HepG2 (cell line): Measurements from ENCODE around the gene CELF2. TPM values are rescaled to one million over a fixed set of nuclear protein-coding genes. Genes with fewer than 3 reads are reported as not detected.

Source experiments
- ATAC-seq: fragments of 200-7000 bp; cut with Tn5 transposase; 3 replicates; pipeline ENCODE4 v1.9.1; 2020; ENCODE audit warnings: mild to moderate bottlenecking, moderate library complexity
- BruUV-seq: library from RNA; stranded (reverse); fragments of 400-500 nt; replicated peaks from 2 replicates; lab custom pipeline; 2021; lab: Mats Ljungman, UMichigan
- CTCF ChIA-PET: fragments of 300-600 bp; formaldehyde crosslinking; extraction: SDS; loops from one replicate; lab custom pipeline; 2021; ENCODE audit warnings: low total read pairs, inconsistent platforms, low intra/inter-chr PET ratio; lab: Yijun Ruan, JAX
- POLR2A ChIA-PET: fragments of 350-600 bp; sonication (Branson Sonifier 250); formaldehyde crosslinking; loops from one replicate; lab custom pipeline; 2020; ENCODE audit warnings: antibody characterized with exemption, inconsistent platforms; lab: Yijun Ruan, JAX
- DNase-seq: peaks from one replicate; pipeline ENCODE4 v3.0.0-alpha.2; 2015; ENCODE audit warnings: low spot score
- FAIRE-seq: peaks from 3 replicates; lab custom pipeline; 2011; peaks lifted over from hg19 to GRCh38; lab: Jason Lieb, UNC
- H2AFZ ChIP-seq: one replicate; pipeline ENCODE4 v1.6.1; 2011; ENCODE audit warnings: low read length, inconsistent platforms
- H3K27ac ChIP-seq: fragments of 300-600 bp; 3 replicates; pipeline ENCODE4 v1.8.0; 2011; ENCODE audit warnings: mixed run types, mild to moderate bottlenecking, mixed read lengths, low read length, inconsistent platforms; ENCODE audit not compliant: insufficient read depth; ENCODE audit errors: extremely low read length
- H3K27me3 ChIP-seq, 2 experiments: fragments of 200-600 bp in 1 of 2; 2 replicates in 1 of 2; 3 replicates in 1 of 2; pipeline versions ENCODE4 v1.6.0 to v1.8.0; 2011; ENCODE audit warnings: low read length in 2 of 2, mild to moderate bottlenecking in 2 of 2, moderate library complexity in 2 of 2, inconsistent platforms in 1 of 2; ENCODE audit not compliant: insufficient read depth in 2 of 2, control insufficient read depth in 1 of 2
- H3K36me3 ChIP-seq, 2 experiments: fragments of 200-600 bp in 1 of 2; replicated peaks in 1 of 2; 2 replicates in 1 of 2; 3 replicates in 1 of 2; pipeline versions ENCODE4 v1.5.1 to v1.8.0; 2011; ENCODE audit warnings: low read length in 2 of 2, inconsistent platforms in 1 of 2; ENCODE audit not compliant: insufficient read depth in 2 of 2, control insufficient read depth in 1 of 2
- H3K4me1 ChIP-seq: 2 replicates; pipeline ENCODE4 v1.5.1; 2012; ENCODE audit warnings: low read length, inconsistent platforms; ENCODE audit not compliant: insufficient read depth
- H3K4me2 ChIP-seq: 2 replicates; pipeline ENCODE4 v1.6.0; 2011; ENCODE audit warnings: low read depth, low read length, inconsistent platforms
- H3K4me3 ChIP-seq, 3 experiments: fragments of 200-600 bp in 1 of 3; sonication (generic), shearing (Covaris generic) in 1 of 3; replicated peaks in 1 of 3; 2 replicates each; pipeline ENCODE4 v1.5.1; 2011 to 2016; ENCODE audit warnings: low read length in 3 of 3, inconsistent platforms in 2 of 3, low read depth in 2 of 3, mild to moderate bottlenecking in 2 of 3, control low read depth in 1 of 3, mixed read lengths in 1 of 3; ENCODE audit not compliant: insufficient read depth in 1 of 3
- H3K79me2 ChIP-seq: one replicate; pipeline ENCODE4 v1.6.1; 2011; ENCODE audit warnings: low read length, inconsistent platforms; ENCODE audit not compliant: insufficient read depth
- H3K9ac ChIP-seq: 2 replicates; pipeline ENCODE4 v1.6.0; 2011; ENCODE audit warnings: mild to moderate bottlenecking, low read depth, low read length, inconsistent platforms; ENCODE audit not compliant: insufficient read depth
- H3K9me3 ChIP-seq: 2 replicates; pipeline ENCODE4 v1.5.1; 2012; ENCODE audit warnings: mild to moderate bottlenecking, low read length
- H4K20me1 ChIP-seq: 2 replicates; pipeline ENCODE4 v1.6.0; 2011; ENCODE audit warnings: inconsistent platforms, mild to moderate bottlenecking, low read length, moderate library complexity; ENCODE audit not compliant: insufficient read depth
- IRF2 ChIP-seq: IDR thresholded peaks from 2 replicates; pipeline ENCODE4 v1.6.1; 2018; ENCODE audit warnings: missing genetic modification reagents, missing compliant biosample characterization
- ZNF329 ChIP-seq: sonication (generic); formaldehyde crosslinking; IDR thresholded peaks from 2 replicates; pipeline ENCODE4 v1.9.0; 2021; ENCODE audit warnings: low read depth, mild to moderate bottlenecking, missing genetic modification reagents
- ZNF510 ChIP-seq: sonication (generic); formaldehyde crosslinking; IDR thresholded peaks from 2 replicates; pipeline ENCODE4 v1.4.0; 2020; ENCODE audit warnings: low read depth, mild to moderate bottlenecking, missing genetic modification reagents
- ZSCAN20 ChIP-seq: sonication (generic); formaldehyde crosslinking; IDR thresholded peaks from 2 replicates; pipeline ENCODE4 v1.4.0; 2020; ENCODE audit warnings: missing genetic modification reagents, mild to moderate bottlenecking, borderline replicate concordance
- WGBS: methylation state at CpG from one replicate; pipeline ENCODE4 v1.1.6; 2017; ENCODE audit warnings: low lambda C conversion rate; 5-methylcytosine and 5-hydroxymethylcytosine counted together
- in situ Hi-C: cut with HindIII; loops from 2 replicates; pipeline ENCODE4 v1.10.0; 2017; ENCODE audit warnings: low pct_unique_long_range_greater_than_20kb; ENCODE audit not compliant: extremely low pct_ligation_motif_present
- intact Hi-C: fragments of 100-400 bp; cut with micrococcal nuclease; formaldehyde crosslinking; loops from one replicate; pipeline ENCODE4 v1.10.0; 2022; ENCODE audit not compliant: unreplicated experiment
- polyA plus RNA-seq, 8 experiments: library from polyadenylated mRNA; depleted of rRNA in 3 of 8; stranded (reverse) in 7 of 8; unstranded in 1 of 8; fragments of >200 nt; fragmentation: Illumina TruSeq in 4 of 8; extraction: Trizol in 4 of 8; gene quantifications; 2 replicates each; pipeline versions ENCODE4 v1.2.1 to v1.2.3, GENCODE V29; 2011 to 2016; ENCODE audit warnings: low read depth in 4 of 8, missing spikeins in 1 of 8, mixed read lengths in 1 of 8; ENCODE audit not compliant: insufficient read depth in 1 of 8
- total RNA-seq, 5 experiments: library from RNA; depleted of rRNA; stranded (reverse); fragments of >200 nt; fragmentation: Illumina TruSeq; extraction: Trizol; gene quantifications; 2 replicates each; pipeline ENCODE4 v1.2.3, GENCODE V29; 2016; ENCODE audit warnings: low read depth in 1 of 5
- TF ChIP-seq, protein P1 (sequence below), 2 experiments: sonication (generic) in 1 of 2; formaldehyde crosslinking in 1 of 2; IDR thresholded peaks; 2 replicates each; pipeline versions ENCODE4 v1.4.0 to v1.6.1; 2018 to 2020; ENCODE audit warnings: missing genetic modification reagents in 2 of 2, borderline replicate concordance in 1 of 2, low read depth in 1 of 2, mild to moderate bottlenecking in 1 of 2, missing biosample characterization in 1 of 2
- TF ChIP-seq, protein P2 (sequence below): sonication (generic); formaldehyde crosslinking; IDR thresholded peaks from 2 replicates; pipeline ENCODE4 v1.8.0; 2022; ENCODE audit warnings: mild to moderate bottlenecking, missing genetic modification reagents

Gene CELF2
- total and polyA plus RNA-seq, 2 of the 13 experiments (the other 11 are each of a cell fraction or from before 2014, with no cell fraction given), result not detected

GRCh38 chr10:10976652-10977051 is 41.0 kb upstream of the CELF2 start:
- Histone ChIP-seq H3K27me3 (no peaks in the 10 kb centered on the region; a peak in 1 of 5 replicates), H3K9ac (no peak overlapping the region)
- no TSS peak for BruUV-seq
- TF ChIP-seq ZSCAN20 (CRISPR knock-in tag) (no peak), ZNF329 (CRISPR knock-in tag) (no peak), IRF2 (CRISPR knock-in tag) (no peak), ZNF510 (CRISPR knock-in tag) (no peak)
- TF ChIP-seq, protein P1, sequence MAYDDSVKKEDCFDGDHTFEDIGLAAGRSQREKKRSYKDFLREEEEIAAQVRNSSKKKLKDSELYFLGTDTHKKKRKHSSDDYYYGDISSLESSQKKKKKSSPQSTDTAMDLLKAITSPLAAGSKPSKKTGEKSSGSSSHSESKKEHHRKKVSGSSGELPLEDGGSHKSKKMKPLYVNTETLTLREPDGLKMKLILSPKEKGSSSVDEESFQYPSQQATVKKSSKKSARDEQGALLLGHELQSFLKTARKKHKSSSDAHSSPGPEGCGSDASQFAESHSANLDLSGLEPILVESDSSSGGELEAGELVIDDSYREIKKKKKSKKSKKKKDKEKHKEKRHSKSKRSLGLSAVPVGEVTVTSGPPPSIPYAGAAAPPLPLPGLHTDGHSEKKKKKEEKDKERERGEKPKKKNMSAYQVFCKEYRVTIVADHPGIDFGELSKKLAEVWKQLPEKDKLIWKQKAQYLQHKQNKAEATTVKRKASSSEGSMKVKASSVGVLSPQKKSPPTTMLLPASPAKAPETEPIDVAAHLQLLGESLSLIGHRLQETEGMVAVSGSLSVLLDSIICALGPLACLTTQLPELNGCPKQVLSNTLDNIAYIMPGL (CRISPR knock-in tag; IDR thresholded peaks at IDR 0.05; ENCODE audit: borderline replicate concordance in 1 of 2, low read depth in 1 of 2), result no peak
- TF ChIP-seq, protein P2, sequence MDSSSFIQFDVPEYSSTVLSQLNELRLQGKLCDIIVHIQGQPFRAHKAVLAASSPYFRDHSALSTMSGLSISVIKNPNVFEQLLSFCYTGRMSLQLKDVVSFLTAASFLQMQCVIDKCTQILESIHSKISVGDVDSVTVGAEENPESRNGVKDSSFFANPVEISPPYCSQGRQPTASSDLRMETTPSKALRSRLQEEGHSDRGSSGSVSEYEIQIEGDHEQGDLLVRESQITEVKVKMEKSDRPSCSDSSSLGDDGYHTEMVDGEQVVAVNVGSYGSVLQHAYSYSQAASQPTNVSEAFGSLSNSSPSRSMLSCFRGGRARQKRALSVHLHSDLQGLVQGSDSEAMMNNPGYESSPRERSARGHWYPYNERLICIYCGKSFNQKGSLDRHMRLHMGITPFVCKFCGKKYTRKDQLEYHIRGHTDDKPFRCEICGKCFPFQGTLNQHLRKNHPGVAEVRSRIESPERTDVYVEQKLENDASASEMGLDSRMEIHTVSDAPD (CRISPR knock-in tag), result no peak
- TF ChIP-seq, all 625 proteins: peak for 0
- Histone ChIP-seq H3K9me3 (no peaks in the 10 kb centered on the region), H4K20me1 (no peaks in the 10 kb centered on the region), H3K27ac (no peak overlapping the region), H3K79me2 (no peaks in the 10 kb centered on the region), H3K4me1 (no peaks in the 10 kb centered on the region), H3K4me3 (no peak overlapping the region), H3K36me3 (no peaks in the 10 kb centered on the region), H2AFZ (no peak overlapping the region), H3K4me2 (no peak overlapping the region)
- CTCF ChIA-PET, result no interaction called here
- no peak for FAIRE-seq
- in situ Hi-C loops, result no loop called here
- intact Hi-C loops, result no loop called here
- POLR2A ChIA-PET, result no interaction called here
- no peak for DNase-seq
- ATAC-seq, result no peak
- WGBS, result under 1% methylated on average over 4 of the region's 4 CpGs
